ENCODE data around the gene PTPDC1.

- TF ChIP-seq, protein P1, sequence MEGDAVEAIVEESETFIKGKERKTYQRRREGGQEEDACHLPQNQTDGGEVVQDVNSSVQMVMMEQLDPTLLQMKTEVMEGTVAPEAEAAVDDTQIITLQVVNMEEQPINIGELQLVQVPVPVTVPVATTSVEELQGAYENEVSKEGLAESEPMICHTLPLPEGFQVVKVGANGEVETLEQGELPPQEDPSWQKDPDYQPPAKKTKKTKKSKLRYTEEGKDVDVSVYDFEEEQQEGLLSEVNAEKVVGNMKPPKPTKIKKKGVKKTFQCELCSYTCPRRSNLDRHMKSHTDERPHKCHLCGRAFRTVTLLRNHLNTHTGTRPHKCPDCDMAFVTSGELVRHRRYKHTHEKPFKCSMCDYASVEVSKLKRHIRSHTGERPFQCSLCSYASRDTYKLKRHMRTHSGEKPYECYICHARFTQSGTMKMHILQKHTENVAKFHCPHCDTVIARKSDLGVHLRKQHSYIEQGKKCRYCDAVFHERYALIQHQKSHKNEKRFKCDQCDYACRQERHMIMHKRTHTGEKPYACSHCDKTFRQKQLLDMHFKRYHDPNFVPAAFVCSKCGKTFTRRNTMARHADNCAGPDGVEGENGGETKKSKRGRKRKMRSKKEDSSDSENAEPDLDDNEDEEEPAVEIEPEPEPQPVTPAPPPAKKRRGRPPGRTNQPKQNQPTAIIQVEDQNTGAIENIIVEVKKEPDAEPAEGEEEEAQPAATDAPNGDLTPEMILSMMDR (IDR thresholded peaks at IDR 0.05): no peak
- TF ChIP-seq EZH2 (IDR thresholded peaks at IDR 0.05; ENCODE audit: borderline replicate concordance, insufficient read depth, low read depth, low read length, poor library complexity, severe bottlenecking): no peak
These were observed 56.1 kb downstream of the PTPDC1 start for GRCh38 chr9:94140418-94140780.
